ENCODE results near the gene TTC13.

- TF ChIP-seq EZH2 (IDR thresholded peaks at IDR 0.05; ENCODE audit: low read length, unreplicated experiment) = no peak
- TF ChIP-seq CTCF (conservative IDR thresholded peaks at IDR 0.05; ENCODE audit: low read depth, low read length) = no peak
- no peak for TF ChIP-seq EZH2phosphoT487 (IDR thresholded peaks at IDR 0.05; ENCODE audit: borderline replicate concordance, low read length)
These were observed 8.8 kb upstream of the TTC13 start for GRCh38 chr1:230987448-230987847.
